GM19351 (cell line): ENCODE results near the gene MT1X.
A peak's percentile ranks its signal among the peaks of the same experiment; 100 is the strongest.
"Not testable (repeated sequence)": the region's sequence is repeated elsewhere in the genome, so short reads cannot be mapped to it uniquely, and the experiment has no call there.

Experiments
- ATAC-seq: cut with Tn5 transposase; IDR thresholded peaks from one replicate; pipeline ENCODE4 v1.9.1; 2021; ENCODE audit warnings: mild to moderate bottlenecking, moderate library complexity; ENCODE audit not compliant: unreplicated experiment

The MT1X gene

DNA sequence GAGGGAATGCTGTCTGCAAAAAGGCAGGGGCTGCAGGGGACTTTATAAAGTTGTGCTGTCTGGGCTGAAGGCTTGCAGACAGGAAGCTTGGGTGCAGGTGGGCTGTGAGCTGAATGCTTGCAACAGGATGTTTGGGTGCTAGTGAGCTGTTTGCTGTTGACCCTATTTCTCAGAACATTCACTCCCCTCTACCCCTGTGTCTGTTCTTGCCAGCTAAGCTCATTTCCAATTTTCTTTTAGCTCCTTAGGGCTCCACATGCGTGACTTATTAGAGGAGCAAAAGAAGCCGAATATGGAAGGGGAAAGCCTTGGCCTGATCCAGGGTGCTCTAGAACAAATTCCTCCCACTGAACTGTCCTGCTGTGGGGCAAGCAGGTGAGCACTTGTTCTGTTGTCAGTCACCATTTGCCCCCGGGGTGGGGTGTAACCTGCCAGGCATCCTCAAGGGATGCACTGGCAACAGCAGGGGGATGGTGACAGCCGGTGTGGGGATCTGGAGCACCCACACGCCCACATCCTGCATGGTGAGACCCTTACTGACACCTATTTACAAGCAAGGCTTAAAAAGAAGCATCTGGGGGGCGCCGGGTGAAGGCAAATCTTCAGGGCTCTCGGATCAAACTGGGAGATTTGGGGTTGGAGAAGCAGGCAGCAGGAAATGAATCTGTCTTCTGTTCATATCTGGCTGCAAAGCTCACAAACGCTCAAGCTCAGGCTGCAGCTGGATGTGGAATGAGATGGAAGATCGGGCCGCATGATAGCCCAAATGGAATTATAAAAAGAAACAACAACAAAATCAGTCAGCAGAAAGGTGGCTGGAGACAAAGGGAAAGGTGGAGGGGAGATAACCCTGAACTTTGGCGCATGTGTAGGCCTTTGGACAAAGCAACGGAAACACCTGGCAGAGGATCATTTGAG is 26.5 kb downstream of the MT1X start:
- ATAC-seq: no peak

GRCh38 chr16:56709443-56710040 is 27.3 kb downstream of the MT1X start:
- ATAC-seq: no peak

GRCh38 chr16:56710181-56710737 is 28.0 kb downstream of the MT1X start:
- ATAC-seq: no peak

- no peak for ATAC-seq
These were observed 29.6 kb downstream of the MT1X start for GRCh38 chr16:56711862-56712261.

GRCh38 chr16:56713794-56714193 is 31.5 kb downstream of the MT1X start:
- no peak for ATAC-seq

DNA sequence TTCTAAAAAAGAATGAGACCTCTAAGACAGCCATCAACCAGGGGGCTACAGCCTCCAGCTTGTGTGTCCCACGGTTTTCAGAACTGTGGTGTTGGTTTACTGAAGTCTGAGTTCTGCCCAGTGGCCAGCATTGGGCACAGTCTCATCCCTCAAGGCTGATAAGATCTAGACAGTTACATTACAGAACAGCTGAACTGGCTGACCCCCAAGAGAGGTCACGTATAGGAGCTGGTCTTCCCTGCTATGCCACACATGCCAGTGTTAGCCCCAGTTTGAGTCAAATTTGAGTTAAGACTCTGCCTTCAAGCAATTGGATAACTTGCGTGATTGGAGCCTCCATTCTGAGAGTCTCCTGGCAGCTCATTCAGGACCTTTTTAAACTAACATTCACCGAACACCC is 32.9 kb downstream of the MT1X start:
- ATAC-seq: no peak

DNA sequence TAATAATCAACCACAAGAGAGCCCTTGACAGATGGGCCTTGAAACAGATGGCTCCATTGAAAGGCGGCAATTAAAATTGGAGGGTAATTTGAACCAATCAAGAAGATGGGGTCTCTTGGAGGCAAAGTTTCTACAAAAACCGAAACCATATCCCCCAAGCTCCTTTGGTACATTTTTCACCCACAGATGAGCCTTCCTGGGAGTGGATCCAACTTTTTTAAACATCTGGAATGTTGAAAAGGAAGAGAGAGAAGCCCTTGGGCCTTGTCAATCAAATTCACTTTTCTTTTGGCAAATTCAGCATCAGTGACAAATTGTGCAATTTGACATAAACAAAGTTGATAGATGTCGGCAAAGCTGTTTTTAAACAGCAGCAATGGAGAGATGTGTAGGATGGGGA is 34.5 kb downstream of the MT1X start:
- no peak for ATAC-seq

DNA sequence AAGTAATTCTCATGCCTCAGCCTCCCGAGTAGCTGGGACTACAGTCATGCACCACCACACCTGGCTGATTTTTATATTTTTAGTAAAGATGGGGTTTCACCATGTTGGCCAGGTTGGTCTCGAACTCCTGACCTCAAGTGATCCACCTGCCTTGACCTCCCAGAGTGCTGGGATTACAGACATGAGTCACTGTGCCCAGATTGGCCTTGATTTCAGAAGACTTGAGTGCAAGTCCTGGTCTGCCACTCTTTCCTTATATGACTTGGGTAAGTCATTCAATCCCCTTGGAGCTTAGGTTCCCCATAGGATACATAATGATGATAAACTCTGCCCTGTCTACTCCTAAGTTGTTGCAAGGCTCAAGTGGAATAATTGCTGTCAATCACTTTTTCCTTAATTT is 35.3 kb downstream of the MT1X start:
- not testable (repeated sequence) for ATAC-seq

- ATAC-seq: no peak
These were observed 40.1 kb downstream of the MT1X start for GRCh38 chr16:56722200-56722842.

GRCh38 chr16:56724191-56724590 is 41.9 kb downstream of the MT1X start:
- no peak for ATAC-seq

DNA sequence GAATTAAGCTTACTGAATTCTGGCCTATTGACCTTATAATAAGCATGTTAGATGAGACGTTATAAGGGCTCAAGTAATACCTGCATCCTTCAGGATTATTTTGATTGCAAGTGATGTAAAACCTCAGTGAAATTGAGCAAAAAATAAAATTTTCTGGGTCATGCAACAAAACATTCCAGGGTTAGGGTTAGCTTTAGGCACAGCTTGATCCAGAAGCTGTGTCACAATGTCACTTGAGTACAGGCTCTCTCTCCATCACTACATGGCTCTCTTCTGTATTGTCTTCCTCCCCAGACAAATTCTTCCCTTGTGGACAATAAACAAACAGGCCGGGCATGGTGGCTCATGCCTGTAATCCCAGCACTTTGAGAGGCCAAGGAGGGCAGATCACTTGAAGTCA is 44.0 kb downstream of the MT1X start:
- no peak for ATAC-seq

- no peak for ATAC-seq
These were observed 44.7 kb downstream of the MT1X start for GRCh38 chr16:56726926-56727325.

- ATAC-seq: no peak
These were observed 45.8 kb downstream of the MT1X start for GRCh38 chr16:56728027-56728426.

GRCh38 chr16:56728980-56729734 is 46.9 kb downstream of the MT1X start:
- no peak for ATAC-seq

DNA sequence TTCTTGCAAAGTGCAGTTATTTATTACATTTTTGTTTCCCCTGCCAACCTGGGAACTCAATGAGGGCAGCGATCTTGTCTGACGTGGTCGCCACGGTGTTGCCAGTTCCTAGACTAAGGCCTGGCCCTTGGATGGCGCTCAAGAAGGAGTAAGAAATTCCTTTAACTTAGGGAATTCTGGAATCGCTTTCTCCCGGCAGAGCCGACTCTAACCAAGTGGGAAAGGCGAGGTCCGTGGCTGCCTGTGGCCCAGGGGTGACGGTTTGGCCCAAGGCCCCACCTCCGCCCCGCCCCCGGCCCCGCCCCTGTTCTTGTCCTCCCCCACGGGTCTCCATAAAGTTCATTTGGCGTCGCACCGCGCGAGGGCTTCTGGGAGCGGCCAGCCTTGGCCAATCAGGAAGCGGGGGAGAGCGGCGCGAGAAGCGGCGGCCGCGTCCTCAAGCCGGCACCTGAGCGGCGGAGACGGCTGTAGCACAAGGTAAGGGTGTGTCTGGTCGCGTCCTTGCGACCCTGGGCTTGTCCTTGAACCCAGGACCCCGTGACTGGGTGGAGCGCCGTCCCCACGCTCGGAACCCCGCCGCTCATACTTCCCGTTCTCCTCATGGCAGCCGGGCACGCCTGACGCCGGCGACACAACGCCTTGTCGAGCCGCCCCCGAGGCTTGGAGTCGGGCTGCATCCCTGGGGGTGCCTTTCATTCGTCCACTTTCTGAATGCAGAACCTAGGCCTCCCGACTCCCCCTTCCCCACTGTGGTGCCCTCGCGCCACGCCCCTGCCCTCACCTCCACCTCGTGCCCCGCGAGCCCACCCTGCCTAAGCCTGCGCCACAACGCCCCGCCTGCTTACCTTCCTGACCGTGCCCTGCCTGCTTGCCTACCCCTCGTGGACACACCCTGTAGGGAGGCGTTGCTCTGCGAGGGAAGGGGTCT is 47.7 kb downstream of the MT1X start, which contains the start of gene NUP93:
TSS of gene NUP93 (plus strand) at position 395 of the 928 bp plus-strand sequence. CDS start 18,119 bp downstream, outside the sequence.
- ATAC-seq: peak; percentile 81

GRCh38 chr16:56732366-56732765 is 50.1 kb downstream of the MT1X start:
- ATAC-seq: peak; percentile 54

DNA sequence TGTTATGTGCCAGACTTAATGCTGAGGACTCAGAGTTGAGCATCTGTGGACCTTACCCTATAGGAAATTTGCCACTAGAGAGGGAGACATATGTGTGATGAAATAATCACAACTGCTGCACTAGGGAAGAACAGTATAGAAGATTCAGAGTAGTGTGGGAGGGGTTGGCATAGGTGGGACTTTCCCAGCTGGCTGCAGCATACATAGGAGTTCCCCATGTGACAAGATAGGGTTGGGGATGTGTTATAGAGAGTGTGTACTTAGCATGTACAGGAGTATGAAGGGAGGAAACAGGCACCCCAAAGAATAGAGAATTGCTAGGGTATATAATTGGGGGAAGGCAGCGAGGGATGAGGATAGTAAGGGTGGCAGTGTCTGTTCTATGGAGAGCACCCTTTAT is 50.6 kb downstream of the MT1X start:
- no peak for ATAC-seq
